Measurements from ENCODE around the gene ZAR1L.
"Not testable (repeated sequence)": the region's sequence is repeated elsewhere in the genome, so short reads cannot be mapped to it uniquely, and the experiment has no call there.

ZAR1L gene, protein sequence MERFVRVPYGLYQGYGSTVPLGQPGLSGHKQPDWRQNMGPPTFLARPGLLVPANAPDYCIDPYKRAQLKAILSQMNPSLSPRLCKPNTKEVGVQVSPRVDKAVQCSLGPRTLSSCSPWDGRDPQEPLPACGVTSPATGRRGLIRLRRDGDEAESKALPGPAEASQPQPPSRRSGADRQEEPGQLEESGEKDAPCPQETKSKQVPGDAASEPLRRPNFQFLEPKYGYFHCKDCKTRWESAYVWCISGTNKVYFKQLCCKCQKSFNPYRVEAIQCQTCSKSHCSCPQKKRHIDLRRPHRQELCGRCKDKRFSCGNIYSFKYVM

DNA sequence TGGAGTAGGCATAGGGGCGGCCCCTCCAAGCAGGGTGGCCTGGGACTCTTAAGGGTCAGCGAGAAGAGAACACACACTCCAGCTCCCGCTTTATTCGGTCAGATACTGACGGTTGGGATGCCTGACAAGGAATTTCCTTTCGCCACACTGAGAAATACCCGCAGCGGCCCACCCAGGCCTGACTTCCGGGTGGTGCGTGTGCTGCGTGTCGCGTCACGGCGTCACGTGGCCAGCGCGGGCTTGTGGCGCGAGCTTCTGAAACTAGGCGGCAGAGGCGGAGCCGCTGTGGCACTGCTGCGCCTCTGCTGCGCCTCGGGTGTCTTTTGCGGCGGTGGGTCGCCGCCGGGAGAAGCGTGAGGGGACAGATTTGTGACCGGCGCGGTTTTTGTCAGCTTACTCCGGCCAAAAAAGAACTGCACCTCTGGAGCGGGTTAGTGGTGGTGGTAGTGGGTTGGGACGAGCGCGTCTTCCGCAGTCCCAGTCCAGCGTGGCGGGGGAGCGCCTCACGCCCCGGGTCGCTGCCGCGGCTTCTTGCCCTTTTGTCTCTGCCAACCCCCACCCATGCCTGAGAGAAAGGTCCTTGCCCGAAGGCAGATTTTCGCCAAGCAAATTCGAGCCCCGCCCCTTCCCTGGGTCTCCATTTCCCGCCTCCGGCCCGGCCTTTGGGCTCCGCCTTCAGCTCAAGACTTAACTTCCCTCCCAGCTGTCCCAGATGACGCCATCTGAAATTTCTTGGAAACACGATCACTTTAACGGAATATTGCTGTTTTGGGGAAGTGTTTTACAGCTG, at the start of gene ZAR1L, which contains the start of gene BRCA2:
TSS of gene ZAR1L (minus strand) at position 126 of the 790 bp plus-strand sequence. CDS start 3,438 bp downstream, outside the sequence.
TSS of gene BRCA2 (plus strand) at position 271 of the 790 bp plus-strand sequence. CDS start 953 bp downstream, outside the sequence.
- DNase-seq (ENCODE audit: low spot score): peak; percentile 91
- H3K4me3 ChIP-seq: peak within 1 kb of the TSS; percentile 88
- peak within 1 kb of the TSS; percentile 94 to 99 for H3K27ac ChIP-seq
- TF ChIP-seq, protein P1, sequence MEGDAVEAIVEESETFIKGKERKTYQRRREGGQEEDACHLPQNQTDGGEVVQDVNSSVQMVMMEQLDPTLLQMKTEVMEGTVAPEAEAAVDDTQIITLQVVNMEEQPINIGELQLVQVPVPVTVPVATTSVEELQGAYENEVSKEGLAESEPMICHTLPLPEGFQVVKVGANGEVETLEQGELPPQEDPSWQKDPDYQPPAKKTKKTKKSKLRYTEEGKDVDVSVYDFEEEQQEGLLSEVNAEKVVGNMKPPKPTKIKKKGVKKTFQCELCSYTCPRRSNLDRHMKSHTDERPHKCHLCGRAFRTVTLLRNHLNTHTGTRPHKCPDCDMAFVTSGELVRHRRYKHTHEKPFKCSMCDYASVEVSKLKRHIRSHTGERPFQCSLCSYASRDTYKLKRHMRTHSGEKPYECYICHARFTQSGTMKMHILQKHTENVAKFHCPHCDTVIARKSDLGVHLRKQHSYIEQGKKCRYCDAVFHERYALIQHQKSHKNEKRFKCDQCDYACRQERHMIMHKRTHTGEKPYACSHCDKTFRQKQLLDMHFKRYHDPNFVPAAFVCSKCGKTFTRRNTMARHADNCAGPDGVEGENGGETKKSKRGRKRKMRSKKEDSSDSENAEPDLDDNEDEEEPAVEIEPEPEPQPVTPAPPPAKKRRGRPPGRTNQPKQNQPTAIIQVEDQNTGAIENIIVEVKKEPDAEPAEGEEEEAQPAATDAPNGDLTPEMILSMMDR (IDR thresholded peaks at IDR 0.05): no peak

DNA sequence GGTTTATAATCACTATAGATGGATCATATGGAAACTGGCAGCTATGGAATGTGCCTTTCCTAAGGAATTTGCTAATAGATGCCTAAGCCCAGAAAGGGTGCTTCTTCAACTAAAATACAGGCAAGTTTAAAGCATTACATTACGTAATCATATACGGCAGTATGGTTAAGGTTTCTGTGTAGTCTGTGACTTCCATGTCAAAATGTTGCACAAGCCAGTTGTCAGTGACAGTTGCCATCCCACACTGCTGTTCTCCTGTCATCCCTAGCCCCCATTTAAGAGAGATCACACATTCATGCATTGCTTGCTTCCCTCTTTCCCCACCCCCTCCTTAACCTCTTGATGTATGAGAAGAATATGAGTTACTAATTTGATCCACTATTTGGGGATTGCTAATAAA, 47.4 kb upstream of the ZAR1L start:
- H3K27ac ChIP-seq: no peak overlapping the region
- no peak overlapping the region for H3K4me3 ChIP-seq
- no peak for DNase-seq (ENCODE audit: low spot score)
- TF ChIP-seq, protein P1 (IDR thresholded peaks at IDR 0.05): no peak

DNA sequence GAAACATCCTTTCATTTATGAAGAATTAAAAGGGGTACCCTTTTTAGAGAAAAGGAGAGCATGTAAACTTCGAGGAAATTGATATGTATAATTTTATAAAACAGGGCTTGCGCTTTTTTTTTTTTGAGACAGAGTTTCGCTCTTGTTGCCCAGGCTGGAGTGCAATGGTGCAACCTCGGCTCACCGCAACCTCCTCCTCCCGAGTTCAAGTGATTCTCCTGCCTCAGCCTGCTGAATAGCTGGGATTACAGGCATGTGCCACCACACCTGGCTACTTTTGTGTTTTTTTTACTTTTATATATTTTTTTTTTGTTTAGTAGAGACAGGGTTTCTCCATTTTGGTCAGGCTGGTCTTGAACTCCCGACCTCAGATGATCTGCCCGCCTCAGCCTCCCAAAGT, 40.8 kb upstream of the ZAR1L start:
- DNase-seq (ENCODE audit: low spot score); H3K27ac ChIP-seq; H3K4me3 ChIP-seq: not testable (repeated sequence)

DNA sequence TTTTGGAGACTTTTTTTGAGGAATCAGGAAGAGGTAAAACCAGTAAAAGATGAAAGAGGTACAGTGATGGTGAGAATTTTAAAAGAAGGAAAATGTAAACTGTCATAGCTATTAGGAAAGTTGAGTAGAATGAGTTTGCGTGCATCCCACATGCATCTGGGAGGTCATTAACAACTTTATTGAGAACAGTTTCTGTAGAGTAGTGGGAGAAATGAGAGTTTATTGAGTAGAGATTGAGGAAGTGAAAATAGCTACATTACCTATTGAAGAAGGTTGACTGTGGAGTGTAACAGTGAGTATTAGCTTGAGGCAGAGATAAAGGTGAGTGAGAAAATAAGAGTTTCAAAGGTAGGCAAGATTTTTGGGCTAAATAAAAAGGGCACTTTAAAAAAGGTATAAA, 38.9 kb upstream of the ZAR1L start:
- TF ChIP-seq, protein P1 (IDR thresholded peaks at IDR 0.05): no peak
- H3K4me3 ChIP-seq: no peak overlapping the region
- DNase-seq (ENCODE audit: low spot score): no peak
- H3K27ac ChIP-seq: no peak overlapping the region

DNA sequence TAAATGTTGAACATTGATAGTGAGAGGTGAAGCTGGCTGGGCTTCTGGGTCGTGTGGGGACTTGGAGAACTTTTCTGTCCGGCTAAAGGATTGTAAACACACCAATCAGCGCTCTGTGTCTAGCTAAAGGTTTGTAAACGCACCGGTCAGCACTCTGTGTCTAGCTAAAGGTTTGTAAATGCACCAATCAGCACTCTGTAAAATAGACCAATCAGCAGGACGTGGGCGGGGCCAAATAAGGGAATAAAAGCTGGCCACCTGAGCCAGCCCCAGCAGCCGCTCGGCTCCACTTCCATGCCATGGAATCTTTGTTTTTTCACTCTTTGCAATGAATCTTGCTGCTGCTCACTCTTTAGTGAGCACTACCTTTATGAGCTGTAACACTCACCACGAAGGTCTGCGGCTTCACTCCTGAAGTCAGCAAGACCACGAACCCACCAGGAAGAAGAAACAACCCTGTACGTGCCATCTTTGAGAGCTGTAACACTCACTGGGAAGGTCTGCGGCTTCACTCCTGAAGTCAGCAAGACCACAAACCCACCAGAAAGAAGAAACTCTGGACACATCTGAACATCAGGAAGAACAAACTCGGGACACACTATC, 35.8 kb upstream of the ZAR1L start:
- not testable (repeated sequence) for H3K27ac ChIP-seq; DNase-seq (ENCODE audit: low spot score)

DNA sequence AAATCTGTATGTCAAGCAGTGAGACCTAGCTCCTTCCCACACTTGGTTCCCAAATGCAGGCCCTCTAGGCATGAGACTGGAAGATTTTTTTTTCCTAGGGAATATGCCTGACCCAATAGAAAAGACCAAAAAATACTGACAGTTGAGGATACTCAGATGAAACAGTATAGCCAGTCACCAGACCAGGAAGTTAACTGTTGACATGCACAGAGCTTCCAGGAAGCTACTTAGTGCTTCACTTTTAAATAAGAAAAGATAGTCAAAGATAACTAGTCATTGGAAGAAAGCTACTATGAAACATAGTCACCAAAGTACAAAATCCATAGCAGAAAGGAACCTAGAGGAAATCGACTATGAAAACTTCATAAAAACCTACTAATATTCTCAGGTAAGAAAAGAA, 32.5 kb upstream of the ZAR1L start:
- no peak overlapping the region for H3K27ac ChIP-seq
- TF ChIP-seq, protein P1 (IDR thresholded peaks at IDR 0.05): no peak
- H3K4me3 ChIP-seq: no peak overlapping the region
- no peak for DNase-seq (ENCODE audit: low spot score)

More for the DNA sequence above, 35.8 kb upstream of the ZAR1L start:
- not testable (repeated sequence) for H3K4me3 ChIP-seq

DNA sequence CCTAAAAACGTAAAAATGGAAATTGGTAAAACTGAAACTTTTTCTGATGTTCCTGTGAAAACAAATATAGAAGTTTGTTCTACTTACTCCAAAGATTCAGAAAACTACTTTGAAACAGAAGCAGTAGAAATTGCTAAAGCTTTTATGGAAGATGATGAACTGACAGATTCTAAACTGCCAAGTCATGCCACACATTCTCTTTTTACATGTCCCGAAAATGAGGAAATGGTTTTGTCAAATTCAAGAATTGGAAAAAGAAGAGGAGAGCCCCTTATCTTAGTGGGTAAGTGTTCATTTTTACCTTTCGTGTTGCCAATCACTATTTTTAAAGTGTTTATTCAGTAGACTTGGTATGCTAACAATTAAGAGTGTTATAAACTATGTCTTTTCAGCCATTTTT, 25.8 kb upstream of the ZAR1L start:
- H3K27ac ChIP-seq: no peak overlapping the region
- TF ChIP-seq, protein P1 (IDR thresholded peaks at IDR 0.05): no peak
- H3K4me3 ChIP-seq: no peak overlapping the region
- DNase-seq (ENCODE audit: low spot score): no peak
